Stimulated activated CD8-positive, alpha-beta memory T cell treated with anti-CD3 and anti-CD28 coated beads, Interleukin-7, amount 100 ng/mL, for 4 hours (primary cell): Measurements from ENCODE around the gene ALAS1.

Experiments used
- DNase-seq, 2 donors: peaks; one replicate each; pipeline ENCODE4 v3.0.0-alpha.2; 2020; ENCODE audit warnings: low read depth in 2 of 2

Gene ALAS1

DNA sequence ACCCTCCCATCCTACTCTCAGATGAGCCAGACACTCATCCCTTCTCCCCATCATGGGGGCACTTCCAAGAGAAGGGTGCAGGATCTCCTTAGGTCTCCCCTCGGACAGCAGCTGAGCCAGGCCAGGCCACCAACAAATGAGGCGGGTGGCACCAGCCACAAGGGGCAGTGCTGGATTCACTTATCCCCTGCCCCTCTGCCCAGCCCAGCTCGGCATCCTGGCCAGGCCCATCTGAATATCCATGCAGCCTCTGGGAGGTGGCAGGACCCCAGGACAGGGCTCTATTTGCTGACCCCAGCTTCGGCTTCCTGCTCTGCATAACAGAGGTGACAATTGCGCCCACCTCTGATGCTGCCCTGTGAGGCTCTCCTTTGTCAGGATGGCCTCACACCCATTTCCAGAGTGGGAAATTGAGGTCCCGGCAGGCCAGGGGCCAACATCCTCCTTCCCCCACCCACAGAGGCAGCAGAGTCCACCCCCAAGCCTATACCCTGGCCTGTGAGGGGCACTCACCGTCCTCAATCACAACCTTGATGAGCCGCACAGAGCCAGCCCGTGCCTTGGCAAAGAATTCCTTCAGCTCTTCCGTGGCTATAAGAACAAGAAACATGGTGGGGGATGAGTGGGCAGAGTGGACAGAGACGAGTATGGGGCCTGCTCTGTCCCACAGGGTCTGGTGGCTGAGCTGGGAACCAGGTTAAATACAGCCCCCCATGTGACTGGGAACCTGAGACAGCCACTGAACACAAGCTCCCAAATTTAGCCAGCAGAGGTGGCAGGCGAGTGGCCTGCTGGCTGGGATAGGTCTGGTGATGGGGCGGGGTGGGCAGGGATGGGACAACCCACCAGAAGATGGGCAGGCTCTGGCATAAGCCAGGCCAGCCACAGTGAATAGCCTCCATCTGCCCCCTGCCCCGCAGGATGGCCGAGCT is 36.8 kb downstream of the ALAS1 start:
- DNase-seq, result no peak

DNA sequence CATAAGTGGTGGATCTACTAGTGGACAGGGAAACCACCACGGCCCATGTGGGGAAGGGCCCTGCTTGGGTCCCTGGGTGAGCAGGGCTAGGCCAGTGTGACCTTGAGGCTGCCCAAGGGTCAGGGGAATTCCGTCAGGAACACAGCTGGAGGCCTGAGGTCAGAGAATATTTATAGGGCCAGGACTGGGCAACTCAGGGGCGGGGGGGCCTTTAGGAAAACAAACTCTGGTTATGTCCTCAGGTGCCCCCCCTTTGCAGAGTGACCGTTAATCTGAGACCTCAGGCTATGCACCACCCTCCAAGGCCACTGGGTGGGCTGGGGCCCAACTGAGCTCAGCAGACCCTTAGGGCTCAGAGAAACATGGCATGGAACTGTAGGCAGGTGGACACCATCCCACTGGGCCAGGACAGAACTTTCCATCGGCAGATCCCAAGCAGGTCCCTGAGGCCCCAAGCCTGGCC is 38.5 kb downstream of the ALAS1 start:
- DNase-seq, result no peak

DNA sequence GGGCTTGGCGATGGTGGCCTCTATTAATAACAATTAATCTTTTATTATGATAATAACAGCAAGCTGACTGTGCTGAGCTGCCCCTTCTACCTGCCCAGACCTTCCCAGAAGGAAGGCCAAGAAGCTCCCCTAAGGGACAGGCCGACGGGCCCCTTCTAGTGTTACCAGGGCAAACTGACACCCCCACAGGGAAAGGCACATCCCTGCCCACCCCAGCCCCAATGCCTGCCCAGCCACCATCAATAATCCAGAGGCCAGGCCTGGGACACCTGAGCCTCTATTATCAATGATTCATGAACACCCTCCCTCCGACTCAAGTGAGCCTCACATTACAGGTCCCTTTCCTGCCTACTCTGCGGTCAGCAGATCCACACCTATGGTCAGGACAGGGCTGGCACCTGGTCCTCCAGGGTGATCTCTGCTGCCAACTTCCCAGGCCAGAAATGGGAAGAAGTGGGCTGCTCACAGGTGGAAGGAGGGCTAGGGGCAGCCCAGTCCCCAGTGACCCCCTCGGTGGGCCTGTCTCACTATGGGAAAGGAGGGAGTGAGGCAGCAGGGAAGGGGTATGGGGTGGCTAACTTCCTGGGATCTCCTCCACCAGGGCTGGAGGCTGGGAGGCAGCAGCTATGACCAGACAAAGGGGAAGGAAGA is 39.2 kb downstream of the ALAS1 start:
- no peak for DNase-seq

- no peak for DNase-seq
Observed at GRCh38 chr3:52237657-52238172, 39.8 kb downstream of the ALAS1 start.

DNA sequence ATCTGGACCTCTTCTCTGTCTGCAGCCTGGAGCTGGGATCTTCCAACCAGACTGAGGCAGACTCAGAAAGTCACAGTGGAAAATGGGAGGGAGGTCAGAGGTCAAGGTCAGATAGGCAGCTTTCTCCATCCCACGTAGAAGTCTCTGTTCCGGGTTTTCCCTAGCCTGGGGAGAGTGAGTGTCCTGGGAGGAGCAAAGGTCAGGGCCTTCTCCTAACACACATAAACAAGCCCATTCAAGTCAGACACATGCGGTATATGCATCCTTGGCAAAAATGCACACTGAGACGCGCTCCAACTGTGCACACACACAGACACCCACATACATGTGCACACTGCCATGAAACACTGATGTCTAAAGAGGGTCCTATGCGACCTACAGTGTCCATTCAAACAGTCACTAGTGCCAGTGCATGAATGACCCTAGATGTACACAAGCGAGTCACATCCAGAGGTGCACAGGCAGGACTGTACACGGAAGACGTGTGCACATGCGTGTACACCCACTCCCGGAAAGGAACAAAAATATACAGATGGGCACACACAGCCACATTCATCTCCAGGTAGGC is 40.3 kb downstream of the ALAS1 start:
- DNase-seq, result no peak

DNA sequence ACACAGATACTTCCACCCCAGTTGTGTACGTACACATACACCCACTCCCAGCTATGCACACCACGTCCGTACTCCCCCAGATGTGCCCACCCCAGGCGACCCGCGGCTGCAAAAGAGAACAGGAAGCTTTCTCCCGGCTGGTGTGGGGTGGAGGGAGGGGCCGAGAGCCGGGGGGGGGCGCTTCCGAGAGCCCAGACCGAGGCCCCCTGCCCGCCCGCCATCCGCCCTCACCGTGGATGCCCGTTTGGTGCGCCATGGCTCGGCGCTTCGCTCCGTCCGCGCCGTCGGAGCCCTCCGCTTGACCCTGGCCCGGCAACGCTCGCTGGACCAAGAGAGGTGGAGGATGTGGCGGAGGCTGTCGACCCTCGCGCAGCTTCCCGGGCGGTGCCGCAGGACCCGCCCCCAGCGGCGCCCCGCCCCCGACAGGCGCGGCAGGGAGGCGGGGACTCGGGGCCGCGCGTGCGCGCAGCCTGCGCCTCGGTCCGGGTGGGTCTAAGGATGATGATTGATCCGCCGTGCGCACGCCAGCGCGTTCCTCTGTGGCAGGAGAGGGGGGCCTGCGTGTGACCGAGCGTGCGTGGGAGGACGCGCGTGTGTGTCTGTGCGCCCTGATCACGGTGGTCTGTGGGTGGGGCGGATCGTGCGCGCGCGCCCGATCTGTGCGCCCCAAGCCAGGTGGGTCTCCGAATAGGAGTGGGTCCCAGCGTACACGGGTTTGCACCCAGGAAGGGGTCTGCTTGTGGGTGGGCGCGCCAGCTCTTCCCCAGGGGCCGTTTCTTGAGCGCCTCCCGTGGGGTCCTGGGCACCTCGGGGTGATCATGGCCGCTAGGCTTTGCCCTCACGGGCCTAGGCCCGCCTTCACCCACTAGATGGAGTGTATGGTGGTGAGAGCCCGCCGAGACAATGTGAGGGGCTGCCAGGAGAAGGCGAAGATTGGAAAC is 41.1 kb downstream of the ALAS1 start, which contains the start of gene TWF2:
TWF2 (minus strand) TSS at position 398 of the 941 bp plus-strand sequence; CDS start at position 256, 142 bp downstream.
- peak; percentile 90 to 92 for DNase-seq

DNA sequence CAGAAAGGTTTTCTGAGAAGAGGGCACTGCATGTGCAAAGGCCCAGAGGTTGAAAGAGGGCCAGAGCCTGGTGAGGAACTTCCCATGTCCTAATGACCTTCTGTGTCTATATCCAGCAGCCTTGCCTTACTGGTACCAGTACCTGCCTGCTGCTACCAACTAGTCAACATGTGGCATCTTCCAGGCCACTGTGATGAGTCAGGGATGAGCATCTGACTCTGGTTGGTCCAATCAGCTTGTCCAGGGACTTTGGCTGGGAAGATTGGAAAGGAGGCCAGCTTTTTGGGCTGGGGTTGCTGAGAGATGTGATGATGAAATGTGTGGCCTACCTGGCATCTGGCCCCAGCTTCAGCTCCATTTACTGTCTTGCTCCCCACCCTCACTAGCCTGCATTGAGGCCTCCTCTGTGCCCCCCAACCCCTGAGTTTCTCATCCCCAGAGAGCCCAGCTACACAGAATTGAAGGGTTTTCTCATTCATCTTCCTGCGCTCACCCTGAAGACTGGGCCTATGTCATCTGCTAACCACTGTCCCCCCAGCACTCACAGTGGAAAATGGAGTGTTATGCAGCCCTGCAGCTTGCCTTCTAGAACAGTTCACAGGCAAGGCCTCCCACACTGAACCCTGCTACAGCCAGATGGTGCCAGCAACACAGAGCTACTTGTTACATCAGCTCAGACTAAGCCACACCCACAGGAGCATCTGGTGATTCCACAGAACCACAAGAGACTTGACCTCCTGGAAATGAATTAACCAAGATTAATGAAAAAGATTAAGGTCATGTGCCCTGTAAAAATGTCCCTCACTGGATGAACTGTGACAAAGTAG is 42.3 kb downstream of the ALAS1 start:
- peak; percentile 61 to 62 for DNase-seq

GRCh38 chr3:52240886-52241370 is 43.0 kb downstream of the ALAS1 start:
- DNase-seq, result no peak

- no peak for DNase-seq
Observed at GRCh38 chr3:52242039-52242438, 44.1 kb downstream of the ALAS1 start.

GRCh38 chr3:52243791-52244628 is 46.0 kb downstream of the ALAS1 start:
- DNase-seq, result peak in 1 of 2 donors; percentile 49

DNA sequence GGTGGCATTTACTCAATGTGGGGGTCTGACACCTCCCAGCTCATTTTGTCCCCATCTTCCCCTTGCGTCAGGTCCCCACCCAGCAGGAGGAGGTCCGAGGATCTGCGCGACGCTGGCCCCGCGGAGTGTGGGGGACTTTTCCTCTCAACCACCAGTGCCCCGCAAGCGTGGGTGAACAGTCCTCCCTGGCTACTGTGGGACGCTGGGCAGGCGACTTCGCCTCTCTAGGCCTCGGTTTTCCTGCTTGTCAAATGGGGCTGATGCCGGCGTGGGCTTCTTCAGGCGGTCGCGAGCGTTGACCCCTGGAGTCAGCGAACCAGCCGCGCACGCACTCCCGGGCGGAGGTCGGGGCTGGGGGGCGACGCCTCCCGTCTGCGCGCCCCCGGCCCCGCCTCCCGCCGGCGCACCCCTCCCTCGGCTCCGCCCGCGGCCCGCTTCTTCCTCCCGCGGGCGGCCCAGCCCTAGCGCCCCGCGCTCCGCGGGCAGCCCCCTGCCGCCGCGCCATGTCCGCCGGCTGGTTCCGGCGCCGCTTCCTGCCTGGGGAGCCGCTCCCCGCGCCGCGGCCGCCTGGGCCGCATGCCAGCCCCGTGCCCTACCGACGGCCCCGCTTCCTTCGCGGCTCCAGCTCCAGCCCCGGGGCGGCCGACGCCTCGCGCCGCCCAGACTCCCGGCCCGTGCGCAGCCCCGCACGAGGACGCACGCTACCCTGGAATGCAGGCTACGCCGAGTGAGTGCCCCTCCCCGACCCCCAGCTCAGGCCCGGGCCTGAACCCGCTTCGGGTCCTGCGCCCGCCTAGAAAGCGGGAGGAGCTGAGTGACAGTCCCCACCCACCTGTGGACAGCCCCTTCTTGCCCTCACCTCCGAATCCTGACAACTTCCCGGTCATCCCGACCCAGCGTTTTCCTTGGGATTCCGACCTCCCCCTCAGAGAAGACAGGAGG is 47.6 kb downstream of the ALAS1 start, which contains the start of gene PPM1M:
PPM1M (plus strand) TSS at position 438 of the 942 bp plus-strand sequence; CDS start at position 504, 66 bp downstream.
- DNase-seq, result peak in 1 of 2 donors; percentile 60

DNA sequence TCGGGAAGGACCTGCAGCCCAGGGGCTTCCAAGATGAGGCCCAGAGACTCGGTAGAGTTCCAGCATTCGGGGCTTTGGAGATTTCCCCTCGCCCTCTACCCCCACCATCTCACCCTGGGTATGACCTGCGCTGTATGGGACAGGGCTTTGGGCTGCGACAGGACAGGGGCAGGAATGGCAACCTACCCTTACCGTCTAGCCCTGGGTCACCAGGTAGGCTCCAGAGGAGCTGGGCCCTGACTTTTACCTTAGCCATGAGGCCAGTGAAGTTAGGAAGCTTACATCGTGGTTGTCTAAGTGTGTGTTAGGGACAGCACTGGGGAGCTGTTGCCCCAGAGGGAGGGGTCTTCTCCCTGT is 48.3 kb downstream of the ALAS1 start:
- no peak for DNase-seq

DNA sequence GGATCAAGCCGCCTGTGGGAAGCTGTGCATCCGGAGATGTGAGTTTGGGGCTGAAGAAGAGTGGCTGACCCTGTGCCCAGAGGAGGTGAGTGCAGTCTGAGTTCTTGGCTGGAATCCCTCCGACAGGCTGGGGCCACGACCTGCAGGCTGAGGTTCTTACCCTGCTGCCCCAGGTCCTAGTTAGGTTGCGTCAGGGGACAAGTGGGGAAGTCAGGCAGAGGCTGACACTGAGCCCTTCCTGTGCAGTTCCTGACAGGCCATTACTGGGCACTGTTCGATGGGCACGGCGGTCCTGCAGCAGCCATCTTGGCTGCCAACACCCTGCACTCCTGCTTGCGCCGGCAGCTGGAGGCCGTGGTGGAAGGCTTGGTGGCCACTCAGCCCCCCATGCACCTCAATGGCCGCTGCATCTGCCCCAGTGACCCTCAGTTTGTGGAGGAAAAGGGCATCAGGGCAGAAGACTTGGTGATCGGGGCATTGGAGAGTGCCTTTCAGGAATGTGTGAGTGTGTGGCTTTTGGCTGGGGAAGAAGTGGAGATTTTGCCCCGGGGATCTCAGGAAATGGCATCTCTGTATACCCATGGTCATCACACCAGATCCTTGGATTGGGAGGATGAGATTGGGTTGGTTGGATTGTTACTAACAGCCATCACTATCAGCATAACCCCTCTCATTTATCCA is 48.9 kb downstream of the ALAS1 start:
- no peak for DNase-seq

GRCh38 chr3:52247409-52248164 is 49.6 kb downstream of the ALAS1 start:
- DNase-seq, result no peak

GRCh38 chr3:52248165-52248541 is 50.2 kb downstream of the ALAS1 start:
- no peak for DNase-seq

GRCh38 chr3:52248816-52249547 is 51.0 kb downstream of the ALAS1 start:
- DNase-seq, result no peak
